DND-41 (cell line): ENCODE data around the gene TMEM178B.
A peak's percentile ranks its signal among the peaks of the same experiment; 100 is the strongest.

ENCODE experiments used
- EZH2 ChIP-seq: IDR thresholded peaks from 3 replicates; pipeline ENCODE4 v1.6.1; 2012; ENCODE audit warnings: borderline replicate concordance, low read depth, mild to moderate bottlenecking, moderate library complexity, low read length, inconsistent platforms; ENCODE audit not compliant: severe bottlenecking
- TF ChIP-seq, protein P1 (sequence below): IDR thresholded peaks from 2 replicates; pipeline ENCODE4 v1.5.1; 2012; ENCODE audit warnings: borderline replicate concordance, low read length, moderate library complexity, mild to moderate bottlenecking; ENCODE audit not compliant: poor library complexity, severe bottlenecking; ENCODE audit errors: extremely low read depth

GRCh38 chr7:141328290-141328689 lies 254.4 kb downstream of the TMEM178B start:
- TF ChIP-seq, protein P1, sequence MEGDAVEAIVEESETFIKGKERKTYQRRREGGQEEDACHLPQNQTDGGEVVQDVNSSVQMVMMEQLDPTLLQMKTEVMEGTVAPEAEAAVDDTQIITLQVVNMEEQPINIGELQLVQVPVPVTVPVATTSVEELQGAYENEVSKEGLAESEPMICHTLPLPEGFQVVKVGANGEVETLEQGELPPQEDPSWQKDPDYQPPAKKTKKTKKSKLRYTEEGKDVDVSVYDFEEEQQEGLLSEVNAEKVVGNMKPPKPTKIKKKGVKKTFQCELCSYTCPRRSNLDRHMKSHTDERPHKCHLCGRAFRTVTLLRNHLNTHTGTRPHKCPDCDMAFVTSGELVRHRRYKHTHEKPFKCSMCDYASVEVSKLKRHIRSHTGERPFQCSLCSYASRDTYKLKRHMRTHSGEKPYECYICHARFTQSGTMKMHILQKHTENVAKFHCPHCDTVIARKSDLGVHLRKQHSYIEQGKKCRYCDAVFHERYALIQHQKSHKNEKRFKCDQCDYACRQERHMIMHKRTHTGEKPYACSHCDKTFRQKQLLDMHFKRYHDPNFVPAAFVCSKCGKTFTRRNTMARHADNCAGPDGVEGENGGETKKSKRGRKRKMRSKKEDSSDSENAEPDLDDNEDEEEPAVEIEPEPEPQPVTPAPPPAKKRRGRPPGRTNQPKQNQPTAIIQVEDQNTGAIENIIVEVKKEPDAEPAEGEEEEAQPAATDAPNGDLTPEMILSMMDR, result peak; percentile 35
- no peak for TF ChIP-seq EZH2
